NCI-H1694 treated with DMSO at 0.1 percent for 48 hours (cell line): ENCODE measurements around the gene GORASP2.
"Not testable (repeated sequence)": the region's sequence is repeated elsewhere in the genome, so short reads cannot be mapped to it uniquely, and the experiment has no call there.

Experiments used
- DNase-seq: peaks from one replicate; lab custom pipeline; 2025; lab: John Stamatoyannopoulos, UW

The GORASP2 gene

GRCh38 chr2:170928824-170929685 lies at the start of gene GORASP2:
Gene GORASP2, plus strand, starts transcription at chr2:170929253. Its CDS starts 88 bp downstream, at chr2:170929341.
- DNase-seq: peak; percentile 99

- no peak for DNase-seq
Observed at GRCh38 chr2:170881840-170882239, 47.2 kb upstream of the GORASP2 start.

- DNase-seq: no peak
Observed at GRCh38 chr2:170882758-170883157, 46.3 kb upstream of the GORASP2 start.

GRCh38 chr2:170883683-170884082 lies 45.4 kb upstream of the GORASP2 start:
- no peak for DNase-seq

- DNase-seq: no peak
Observed at GRCh38 chr2:170885130-170885791, 43.8 kb upstream of the GORASP2 start.

- no peak for DNase-seq
Observed at GRCh38 chr2:170886386-170886785, 42.7 kb upstream of the GORASP2 start.

GRCh38 chr2:170887496-170887895 lies 41.6 kb upstream of the GORASP2 start:
- no peak for DNase-seq

GRCh38 chr2:170887896-170888295 lies 41.2 kb upstream of the GORASP2 start:
- DNase-seq: no peak

- DNase-seq: no peak
Observed at GRCh38 chr2:170891893-170892292, 37.2 kb upstream of the GORASP2 start.

- DNase-seq: no peak
Observed at GRCh38 chr2:170892391-170892951, 36.6 kb upstream of the GORASP2 start.

- DNase-seq: no peak
Observed at GRCh38 chr2:170895023-170895757, 33.9 kb upstream of the GORASP2 start.

GRCh38 chr2:170896622-170897021 lies 32.4 kb upstream of the GORASP2 start:
- no peak for DNase-seq

GRCh38 chr2:170897108-170897507 lies 31.9 kb upstream of the GORASP2 start:
- DNase-seq: no peak

GRCh38 chr2:170905864-170906263 lies 23.2 kb upstream of the GORASP2 start:
- no peak for DNase-seq

- DNase-seq: no peak
Observed at GRCh38 chr2:170911314-170911889, 17.7 kb upstream of the GORASP2 start.

- not testable (repeated sequence) for DNase-seq
Observed at GRCh38 chr2:170914994-170915666, 13.9 kb upstream of the GORASP2 start.

GRCh38 chr2:170917219-170917913 lies 11.7 kb upstream of the GORASP2 start:
- no peak for DNase-seq

- no peak for DNase-seq
Observed at GRCh38 chr2:170917957-170918356, 11.1 kb upstream of the GORASP2 start.

GRCh38 chr2:170921873-170922272 lies 7.2 kb upstream of the GORASP2 start:
- DNase-seq: not testable (repeated sequence)

- no peak for DNase-seq
Observed at GRCh38 chr2:170922634-170923494, 6.2 kb upstream of the GORASP2 start.
